H1 (cell line): ENCODE results near the gene MDM1. TPM values are rescaled to one million over a fixed set of nuclear protein-coding genes. Genes with fewer than 3 reads are reported as not detected.

Source experiments
- CTCF ChIA-PET: fragments of 300-600 bp; sonication (Branson Sonifier 250); formaldehyde crosslinking; loops from one replicate; lab custom pipeline; 2021; ENCODE audit not compliant: partially characterized antibody; lab: Charles Lee
- POLR2A ChIA-PET: fragments of 300-600 bp; sonication (Branson Sonifier 250); formaldehyde crosslinking; loops from one replicate; lab custom pipeline; 2021; ENCODE audit warnings: inconsistent platforms; ENCODE audit not compliant: partially characterized antibody; lab: Charles Lee
- DNase-seq, 2 experiments: peaks; one replicate each; pipeline versions ENCODE4 v3.0.0 to v3.0.0-alpha.2; 2010 to 2022; ENCODE audit warnings: low spot score in 2 of 2, low read depth in 1 of 2, mixed read lengths in 1 of 2
- FAIRE-seq: peaks from 2 replicates; lab custom pipeline; 2011; peaks lifted over from hg19 to GRCh38; lab: Jason Lieb, UNC
- H2AFZ ChIP-seq: 2 replicates; pipeline ENCODE4 v1.8.1; 2012; ENCODE audit warnings: low read length, inconsistent platforms
- H2AK5ac ChIP-seq: 2 replicates; pipeline ENCODE4 v1.6.1; 2013; ENCODE audit warnings: low read depth, low read length
- H2BK120ac ChIP-seq: replicated peaks from 2 replicates; pipeline ENCODE3; 2013; ENCODE audit warnings: low read depth, low read length, inconsistent platforms
- H2BK12ac ChIP-seq: 2 replicates; pipeline ENCODE4 v1.6.1; 2013; ENCODE audit warnings: low read depth, low read length
- H2BK15ac ChIP-seq: 2 replicates; pipeline ENCODE4 v1.6.1; 2013; ENCODE audit warnings: low read length
- H2BK20ac ChIP-seq: 2 replicates; pipeline ENCODE4 v1.6.1; 2013; ENCODE audit warnings: low read length
- H2BK5ac ChIP-seq: 2 replicates; pipeline ENCODE4 v1.6.1; 2013; ENCODE audit warnings: low read depth, low read length
- H3K14ac ChIP-seq: 2 replicates; pipeline ENCODE4 v1.6.1; 2013; ENCODE audit warnings: inconsistent platforms; ENCODE audit not compliant: insufficient read length
- H3K18ac ChIP-seq: 2 replicates; pipeline ENCODE4 v1.6.1; 2013; ENCODE audit warnings: low read length; ENCODE audit errors: extremely low read depth
- H3K23ac ChIP-seq: 2 replicates; pipeline ENCODE4 v1.6.1; 2013; ENCODE audit warnings: inconsistent platforms; ENCODE audit not compliant: insufficient read length
- H3K23me2 ChIP-seq: 2 replicates; pipeline ENCODE4 v1.6.1; 2013; ENCODE audit warnings: low read depth, low read length
- H3K27ac ChIP-seq: 2 replicates; pipeline ENCODE4 v1.6.1; 2011; ENCODE audit warnings: low read depth, low read length, inconsistent platforms
- H3K27me3 ChIP-seq, 4 experiments: replicated peaks in 1 of 4; 1 replicate in 1 of 4; 2 replicates in 3 of 4; pipeline versions ENCODE4 v1.6.1 to v1.8.1; 2011 to 2013; ENCODE audit warnings: low read length in 3 of 4, mild to moderate bottlenecking in 3 of 4, inconsistent platforms in 2 of 4, mixed read lengths in 2 of 4, moderate library complexity in 1 of 4; ENCODE audit not compliant: control insufficient read depth in 3 of 4, insufficient read depth in 3 of 4; ENCODE audit errors: extremely low read depth in 1 of 4
- H3K36me3 ChIP-seq, 4 experiments: 2 replicates each; pipeline versions ENCODE4 v1.6.1 to v1.8.1; 2011 to 2013; ENCODE audit warnings: mild to moderate bottlenecking in 4 of 4, low read length in 3 of 4, moderate library complexity in 2 of 4, control low read depth in 1 of 4, inconsistent platforms in 1 of 4; ENCODE audit not compliant: insufficient read depth in 4 of 4, control insufficient read depth in 2 of 4
- H3K4ac ChIP-seq: replicated peaks from 2 replicates; pipeline ENCODE3; 2013; ENCODE audit warnings: low read length, low read depth, mixed read lengths, inconsistent platforms; ENCODE audit not compliant: insufficient read length
- H3K4me1 ChIP-seq, 4 experiments: replicated peaks in 1 of 4; 1 replicate in 1 of 4; 2 replicates in 3 of 4; pipeline versions ENCODE4 v1.6.1 to v1.8.1; 2011 to 2013; ENCODE audit warnings: low read length in 3 of 4, inconsistent platforms in 2 of 4, mixed read lengths in 1 of 4; ENCODE audit not compliant: insufficient read depth in 4 of 4, control insufficient read depth in 3 of 4
- H3K4me2 ChIP-seq, 2 experiments: 2 replicates each; pipeline versions ENCODE4 v1.6.1 to v1.8.1; 2011 to 2013; ENCODE audit warnings: low read depth in 2 of 2, low read length in 2 of 2, control low read depth in 1 of 2, inconsistent platforms in 1 of 2, mild to moderate bottlenecking in 1 of 2; ENCODE audit not compliant: insufficient read depth in 1 of 2
- H3K4me3 ChIP-seq, 4 experiments: fragments of 200-600, 300-600 bp in 1 of 4; sonication (generic), shearing (Covaris generic), sonication (Bioruptor Twin) in 1 of 4; 2 replicates each; pipeline versions ENCODE4 v1.5.1 to v1.8.1; 2011 to 2016; ENCODE audit warnings: low read length in 4 of 4, low read depth in 3 of 4, control low read depth in 2 of 4, inconsistent platforms in 2 of 4, mild to moderate bottlenecking in 2 of 4, mixed read lengths in 1 of 4, moderate library complexity in 1 of 4; ENCODE audit not compliant: insufficient read depth in 2 of 4; ENCODE audit errors: extremely low read depth in 1 of 4
- H3K56ac ChIP-seq: replicated peaks from 2 replicates; pipeline ENCODE3; 2013; ENCODE audit warnings: low read depth, mild to moderate bottlenecking, mixed read lengths, low read length, inconsistent platforms; ENCODE audit not compliant: insufficient read length
- H3K79me1 ChIP-seq: 2 replicates; pipeline ENCODE4 v1.6.1; 2013; ENCODE audit warnings: low read depth, low read length, control low read depth
- H3K79me2 ChIP-seq, 2 experiments: 2 replicates each; pipeline versions ENCODE4 v1.6.1 to v1.8.1; 2012 to 2013; ENCODE audit warnings: low read length in 2 of 2, mild to moderate bottlenecking in 2 of 2, inconsistent platforms in 1 of 2; ENCODE audit not compliant: insufficient read depth in 2 of 2, control insufficient read depth in 1 of 2
- H3K9ac ChIP-seq, 4 experiments: replicated peaks in 1 of 4; 1 replicate in 1 of 4; 2 replicates in 3 of 4; pipeline versions ENCODE4 v1.6.1 to v1.8.1; 2011 to 2013; ENCODE audit warnings: low read depth in 3 of 4, low read length in 3 of 4, control low read depth in 2 of 4, mild to moderate bottlenecking in 2 of 4, moderate library complexity in 2 of 4, inconsistent platforms in 1 of 4; ENCODE audit errors: extremely low read depth in 1 of 4
- H3K9me3 ChIP-seq, 2 experiments: 2 replicates each; pipeline versions ENCODE4 v1.6.1 to v1.8.1; 2012 to 2013; ENCODE audit warnings: mild to moderate bottlenecking in 2 of 2, moderate library complexity in 2 of 2, control low read depth in 1 of 2, inconsistent platforms in 1 of 2, low read depth in 1 of 2, low read length in 1 of 2, mixed read lengths in 1 of 2; ENCODE audit not compliant: insufficient read depth in 2 of 2
- H4K20me1 ChIP-seq, 2 experiments: replicated peaks in 1 of 2; 2 replicates each; pipeline versions ENCODE3 to v1.8.1; 2011 to 2013; ENCODE audit warnings: inconsistent platforms in 2 of 2, low read length in 2 of 2, mild to moderate bottlenecking in 1 of 2; ENCODE audit not compliant: insufficient read depth in 2 of 2, control insufficient read depth in 1 of 2
- H4K5ac ChIP-seq: 2 replicates; pipeline ENCODE4 v1.6.1; 2013; ENCODE audit warnings: low read length, low read depth, mixed read lengths, inconsistent platforms; ENCODE audit not compliant: insufficient read length
- H4K8ac ChIP-seq: 2 replicates; pipeline ENCODE4 v1.8.0; 2013; ENCODE audit warnings: mild to moderate bottlenecking, moderate library complexity, low read length, inconsistent platforms; ENCODE audit not compliant: insufficient read depth; ENCODE audit errors: extremely low read depth
- H4K91ac ChIP-seq: replicated peaks from 2 replicates; pipeline ENCODE3; 2013; ENCODE audit warnings: low read length, mixed read lengths, inconsistent platforms; ENCODE audit not compliant: insufficient read length
- GTF2F1 ChIP-seq: IDR thresholded peaks from 2 replicates; pipeline ENCODE4 v1.6.1; 2012; ENCODE audit warnings: low read depth, low read length, improper control_type of control experiment, borderline replicate concordance
- WGBS, 2 experiments: shearing (Covaris generic) in 1 of 2; methylation state at CpG; one replicate each; pipeline versions ENCODE4 v1.1.6 to v1.1.7; 2013 to 2015; ENCODE audit warnings: low lambda C conversion rate in 2 of 2, mixed read lengths in 2 of 2, inconsistent platforms in 1 of 2, low coverage in 1 of 2, missing lambda C conversion rate in 1 of 2; ENCODE audit not compliant: insufficient replicate concordance in 2 of 2, insufficient coverage in 1 of 2, insufficient read length in 1 of 2; ENCODE audit errors: extremely low coverage in 1 of 2, missing lambda C conversion rate in 1 of 2; 5-methylcytosine and 5-hydroxymethylcytosine counted together
- polyA plus RNA-seq, 7 experiments: library from polyadenylated mRNA; depleted of rRNA in 3 of 7; stranded (reverse) in 5 of 7; unstranded in 2 of 7; fragments of >200 nt in 5 of 7; fragments of 200-250 nt in 2 of 7; gene quantifications; 1 replicate in 5 of 7; 2 replicates in 1 of 7; 4 replicates in 1 of 7; pipeline versions ENCODE4 v1.2.1 to v1.2.3, GENCODE V29; 2011 to 2013; ENCODE audit warnings: missing spikeins in 2 of 7, mixed read lengths in 2 of 7
- total RNA-seq: library from RNA; stranded (reverse); fragmentation: NEBNext Ultra II Directional; extraction: Animal tissue kit (Norgen Biotek cat#: 25700); gene quantifications from 2 replicates; pipeline ENCODE4 v1.2.1, GENCODE V29; 2021
- TF ChIP-seq, protein P1 (sequence below): IDR thresholded peaks from 2 replicates; pipeline ENCODE4 v1.6.1; 2011; ENCODE audit warnings: low read length, improper control_type of control experiment

MDM1 gene
- total and polyA plus RNA-seq, 2 of the 8 experiments (the other 6 are each of a cell fraction or from before 2014, with no cell fraction given), result 3.1 to 10.7 TPM

- DNase-seq, result no peak
- no peaks in the 10 kb centered on the region for H3K4me1 ChIP-seq
- no peak overlapping the region for H2BK15ac ChIP-seq
- no peak overlapping the region for H2AK5ac ChIP-seq
- H3K23ac ChIP-seq, result no peak overlapping the region
- no peaks in the 10 kb centered on the region for H4K20me1 ChIP-seq
- no peak overlapping the region for H3K4me3 ChIP-seq
- H3K14ac ChIP-seq, result no peak overlapping the region
- H3K23me2 ChIP-seq, result no peaks in the 10 kb centered on the region
- H3K9ac ChIP-seq, result no peak overlapping the region
- H3K18ac ChIP-seq, result no peak overlapping the region
- H2AFZ ChIP-seq, result no peak overlapping the region
- ChIA-PET CTCF (no interaction called here), POLR2A (no interaction called here)
- WGBS, 2 experiments, result 80% methylated on average over 8 of the region's 8 CpGs; no CpG with 5 or more reads in 1 of the 2 experiments
- H4K8ac ChIP-seq, result no peak overlapping the region
- no peak overlapping the region for H3K27ac ChIP-seq
- H3K36me3 ChIP-seq, result no peaks in the 10 kb centered on the region
- FAIRE-seq, result no peak
- no peak overlapping the region for H4K91ac ChIP-seq
- H3K4ac ChIP-seq, result no peak overlapping the region
- H3K56ac ChIP-seq, result no peak overlapping the region
- no peaks in the 10 kb centered on the region for H3K9me3 ChIP-seq
- H3K4me2 ChIP-seq, result no peak overlapping the region
- no peaks in the 10 kb centered on the region for H3K27me3 ChIP-seq
- H3K79me2 ChIP-seq, result no peaks in the 10 kb centered on the region
- H2BK5ac ChIP-seq, result no peak overlapping the region
- H2BK12ac ChIP-seq, result no peak overlapping the region
- H2BK120ac ChIP-seq, result no peak overlapping the region
- H2BK20ac ChIP-seq, result no peak overlapping the region
- H3K79me1 ChIP-seq, result no peaks in the 10 kb centered on the region
- TF ChIP-seq, protein P1, sequence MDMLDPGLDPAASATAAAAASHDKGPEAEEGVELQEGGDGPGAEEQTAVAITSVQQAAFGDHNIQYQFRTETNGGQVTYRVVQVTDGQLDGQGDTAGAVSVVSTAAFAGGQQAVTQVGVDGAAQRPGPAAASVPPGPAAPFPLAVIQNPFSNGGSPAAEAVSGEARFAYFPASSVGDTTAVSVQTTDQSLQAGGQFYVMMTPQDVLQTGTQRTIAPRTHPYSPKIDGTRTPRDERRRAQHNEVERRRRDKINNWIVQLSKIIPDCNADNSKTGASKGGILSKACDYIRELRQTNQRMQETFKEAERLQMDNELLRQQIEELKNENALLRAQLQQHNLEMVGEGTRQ, result no peak
- no peak for TF ChIP-seq GTF2F1
- H4K5ac ChIP-seq, result no peak overlapping the region
Observed at GRCh38 chr12:68271346-68271745, 60.8 kb downstream of the MDM1 start.
